Naive thymus-derived CD8-positive, alpha-beta T cell (primary cell): ENCODE results near the gene PRKAR1B. TPM values are rescaled to one million over a fixed set of nuclear protein-coding genes. Genes with fewer than 3 reads are reported as not detected.
"Not testable (repeated sequence)": the region's sequence is repeated elsewhere in the genome, so short reads cannot be mapped to it uniquely, and the experiment has no call there.

Experiments used
- ATAC-seq, 2 donors: fragments of 150-1000 bp; cut with Tn5 transposase in 1 of 2; sonication (Bioruptor Pico), chemical (Tn5 transposase) in 1 of 2; 1 replicate in 1 of 2; 2 replicates in 1 of 2; pipeline ENCODE4 v1.10.0; 2021; ENCODE audit warnings: mild to moderate bottlenecking in 2 of 2, moderate library complexity in 2 of 2
- POLR2A ChIA-PET: fragments of 350-600 bp; sonication (Branson Sonifier 250); formaldehyde crosslinking; loops from one replicate; lab custom pipeline; 2021; ENCODE audit warnings: antibody characterized with exemption; lab: Charles Lee
- DNase-seq, 10 donors: peaks; one replicate each; pipeline versions ENCODE4 v3.0.0 to v3.0.0-alpha.2; 2020 to 2022
- H3K27ac Mint-ChIP-seq, 10 donors: one replicate each; pipeline ENCODE4 v1.8.0; 2020 to 2022; ENCODE audit warnings: mild to moderate bottlenecking in 10 of 10, mixed read lengths in 10 of 10, moderate library complexity in 4 of 10, inconsistent platforms in 1 of 10
- H3K27me3 Mint-ChIP-seq, 5 donors: one replicate each; pipeline ENCODE4 v1.8.0; 2021 to 2022; ENCODE audit warnings: mixed read lengths in 5 of 5
- H3K36me3 Mint-ChIP-seq, 3 donors: one replicate each; pipeline ENCODE4 v1.8.0; 2020 to 2022; ENCODE audit warnings: mixed read lengths in 3 of 3, mild to moderate bottlenecking in 2 of 3, inconsistent platforms in 1 of 3
- H3K4me1 Mint-ChIP-seq, 4 donors: one replicate each; pipeline ENCODE4 v1.8.0; 2021 to 2022; ENCODE audit warnings: mixed read lengths in 4 of 4
- H3K4me3 Mint-ChIP-seq, 10 donors: one replicate each; pipeline ENCODE4 v1.8.0; 2020 to 2022; ENCODE audit warnings: mild to moderate bottlenecking in 10 of 10, mixed read lengths in 10 of 10, moderate library complexity in 6 of 10, inconsistent platforms in 1 of 10
- H3K9me3 Mint-ChIP-seq, 9 donors: one replicate each; pipeline ENCODE4 v1.8.0; 2020 to 2022; ENCODE audit warnings: mixed read lengths in 9 of 9, mild to moderate bottlenecking in 3 of 9, inconsistent platforms in 1 of 9, moderate library complexity in 1 of 9
- polyA plus RNA-seq, 3 donors: library from polyadenylated mRNA; unstranded; fragments of 300-500 nt; fragmentation: Illumina TruSeq; gene quantifications; one replicate each; pipeline ENCODE4 v1.2.3, GENCODE V29; 2021
- total RNA-seq, 8 experiments: library from RNA in 2 of 8; stranded (reverse) in 2 of 8; gene quantifications; one replicate each; pipeline ENCODE4 v1.2.3 and lab custom pipeline; 2021 to 2026

Gene PRKAR1B
- total and polyA plus RNA-seq, 5 experiments from 2014 or later, result 14.6 to 47.3 (median 35.4) TPM

DNA sequence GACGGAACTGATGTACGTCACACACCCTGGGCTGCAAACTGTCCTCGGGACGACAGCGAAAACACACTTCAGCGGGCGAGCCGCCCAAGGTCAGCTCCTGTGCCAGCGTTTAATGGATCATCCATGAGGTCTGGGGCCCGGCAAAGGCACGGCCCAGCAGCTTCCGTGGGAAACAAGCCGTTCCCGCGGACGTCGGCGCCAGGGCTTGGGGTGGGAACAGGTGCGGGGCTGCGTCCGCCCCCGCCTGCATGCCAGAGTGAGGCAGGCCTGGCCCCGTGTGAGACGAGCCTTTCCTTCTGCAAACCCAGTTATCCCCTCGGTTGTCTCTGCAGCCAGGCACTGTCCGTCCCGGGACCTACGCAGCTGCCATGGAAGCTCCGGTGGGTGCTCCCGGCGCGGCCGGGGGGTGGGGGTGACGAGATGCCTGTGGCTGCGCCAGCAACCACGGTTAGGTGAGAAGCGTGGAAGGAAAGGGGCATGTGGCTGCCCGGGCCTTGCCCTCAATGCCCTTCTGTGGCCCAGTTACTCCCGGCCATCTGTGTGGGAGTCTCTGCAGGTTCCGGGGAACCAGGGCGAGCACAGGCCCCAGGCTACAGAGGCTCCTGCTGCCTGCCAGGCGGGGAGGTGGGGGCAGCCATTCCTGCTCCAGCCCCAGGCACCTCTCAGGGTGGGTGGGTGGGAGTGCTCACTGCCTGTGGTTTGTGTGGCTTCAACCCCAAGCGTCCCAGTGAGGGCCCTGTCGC, 165.3 kb downstream of the PRKAR1B start:
- no peak for ATAC-seq
- Mint-ChIP-seq H3K27me3 (no peaks in the 10 kb centered on the region), H3K4me1 (peaks cover 0 to 13% (median 10%) of the 10 kb centered on the region in 4 donors), H3K36me3 (peaks cover 0 to 5% (median 0%) of the 10 kb centered on the region in 3 donors), H3K4me3 (no peak overlapping the region), H3K27ac (peak overlapping the region in 1 of 10 donors; percentile 51), H3K9me3 (no peaks in the 10 kb centered on the region)
- POLR2A ChIA-PET, result no interaction called here
- no peak for DNase-seq

DNA sequence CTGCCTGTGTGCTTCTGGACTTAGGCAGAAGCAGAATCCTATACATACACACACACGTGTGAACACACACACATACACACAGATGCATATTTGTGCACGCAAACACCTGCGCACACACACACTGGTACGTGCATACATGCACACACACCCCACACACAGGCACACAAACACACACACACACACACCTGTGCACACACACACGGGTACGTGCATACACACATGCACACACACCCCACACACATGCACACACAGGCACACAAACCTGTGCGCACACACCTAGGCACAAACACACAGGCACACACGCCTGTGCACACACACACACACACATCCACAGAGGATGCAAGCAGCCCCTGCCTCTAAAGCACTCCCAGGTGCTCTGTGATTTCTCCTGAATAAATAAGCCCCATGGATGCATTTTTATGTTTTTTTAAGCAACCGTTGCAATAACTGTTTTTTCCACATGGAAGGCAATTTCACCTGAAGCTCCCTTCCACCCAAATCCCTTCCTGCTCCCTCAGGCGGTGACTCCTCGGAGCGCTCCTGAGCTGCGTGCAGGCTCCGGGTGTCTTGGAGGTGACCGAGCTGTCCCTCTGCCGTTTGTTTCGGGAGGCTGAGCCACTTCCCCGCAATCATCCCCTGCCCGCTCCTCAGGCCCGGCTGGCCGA, 166.0 kb downstream of the PRKAR1B start:
- H3K9me3 Mint-ChIP-seq, result no peaks in the 10 kb centered on the region
- H3K4me1 Mint-ChIP-seq, result peaks cover 0 to 13% (median 10%) of the 10 kb centered on the region in 4 donors
- no peak for DNase-seq
- H3K36me3 Mint-ChIP-seq, result peaks cover 0 to 5% (median 0%) of the 10 kb centered on the region in 3 donors
- no peak overlapping the region for H3K4me3 Mint-ChIP-seq
- ATAC-seq, result no peak
- POLR2A ChIA-PET, result no interaction called here
- H3K27ac Mint-ChIP-seq, result peak overlapping the region in 5 of 10 donors; percentile 55 to 84 (median 79)
- H3K27me3 Mint-ChIP-seq, result no peaks in the 10 kb centered on the region

DNA sequence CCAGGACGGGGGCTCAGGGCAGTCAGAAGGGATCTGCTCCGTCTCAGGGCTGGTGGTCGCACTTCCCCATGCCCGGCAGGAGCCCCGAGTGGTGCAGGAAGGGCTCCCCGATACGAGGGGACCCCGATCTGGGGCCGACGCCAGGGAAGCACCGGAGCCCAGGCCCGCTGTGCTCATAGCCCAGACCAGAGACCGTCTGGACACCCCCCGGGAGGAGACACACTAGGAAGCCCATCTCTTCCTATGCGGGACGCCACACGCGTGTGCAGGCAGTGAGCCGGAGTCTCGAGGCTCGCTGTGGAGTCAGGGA, 167.7 kb downstream of the PRKAR1B start:
- no peaks in the 10 kb centered on the region for H3K9me3 Mint-ChIP-seq
- no peak overlapping the region for H3K27ac Mint-ChIP-seq
- DNase-seq, result no peak
- ATAC-seq, result no peak
- POLR2A ChIA-PET, result no interaction called here
- H3K36me3 Mint-ChIP-seq, result peaks cover 0 to 7% (median 4%) of the 10 kb centered on the region in 3 donors
- H3K27me3 Mint-ChIP-seq, result no peaks in the 10 kb centered on the region
- H3K4me1 Mint-ChIP-seq, result peaks cover 0 to 11% (median 9%) of the 10 kb centered on the region in 4 donors
- no peak overlapping the region for H3K4me3 Mint-ChIP-seq

DNA sequence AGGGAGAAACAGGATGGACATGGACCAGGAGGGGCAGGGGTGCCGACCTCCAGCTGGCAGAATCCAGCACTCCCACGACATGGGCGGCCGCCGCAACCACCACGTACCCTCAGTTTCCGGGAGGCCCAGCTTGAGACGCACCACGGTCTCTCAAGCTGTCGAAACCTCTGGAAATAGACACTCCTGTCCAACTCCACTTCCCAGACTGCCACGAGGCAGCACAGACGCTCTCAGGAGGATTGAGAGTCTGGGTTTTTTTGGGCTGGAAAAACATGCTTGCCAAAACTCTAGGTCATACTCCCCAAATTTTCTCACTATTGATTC, 169.6 kb downstream of the PRKAR1B start:
- ATAC-seq (no peak), DNase-seq (no peak)
- Mint-ChIP-seq H3K36me3 (peaks cover 0 to 8% (median 4%) of the 10 kb centered on the region in 3 donors), H3K4me1 (peaks cover 0 to 7% (median 5%) of the 10 kb centered on the region in 4 donors), H3K27me3 (no peaks in the 10 kb centered on the region), H3K27ac (peak overlapping the region in 1 of 10 donors; percentile 40), H3K9me3 (no peaks in the 10 kb centered on the region), H3K4me3 (no peak overlapping the region)
- POLR2A ChIA-PET, result no interaction called here

DNA sequence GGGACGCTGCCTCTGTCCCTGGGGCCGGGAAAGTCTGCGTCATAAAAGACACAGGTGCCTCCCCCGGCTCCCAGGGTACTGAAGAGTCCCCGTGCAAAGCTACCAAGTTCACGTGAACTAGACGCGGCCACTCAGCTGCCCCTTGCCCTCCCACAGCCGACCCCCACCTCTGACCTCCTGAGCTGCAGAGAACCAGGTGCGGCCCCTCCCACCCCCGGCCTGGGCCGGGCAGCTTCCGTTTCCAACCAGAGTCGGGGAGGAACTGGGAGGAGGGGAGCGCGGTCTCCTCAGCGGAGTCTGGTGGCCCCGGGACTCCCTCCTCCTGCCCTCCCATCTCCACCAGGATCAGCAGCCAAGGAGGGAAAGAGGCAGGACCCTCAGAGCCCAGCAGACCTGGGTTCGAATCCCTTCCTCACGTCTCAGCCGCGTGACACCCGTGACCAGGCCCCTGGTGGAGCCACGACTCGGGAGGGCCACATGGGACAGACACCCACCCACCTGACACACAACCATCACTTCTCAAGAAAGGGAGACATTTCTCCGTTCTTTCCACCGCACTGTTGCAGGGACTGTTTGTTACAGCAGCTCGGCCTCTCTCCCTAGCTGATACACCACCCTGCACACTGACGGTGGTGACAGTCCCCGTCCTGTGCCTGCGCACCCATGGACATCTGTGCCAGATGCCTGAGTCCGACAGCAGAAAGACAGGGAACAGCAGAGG, 170.1 kb downstream of the PRKAR1B start:
- H3K27ac Mint-ChIP-seq, result no peak overlapping the region
- ATAC-seq, result no peak

DNA sequence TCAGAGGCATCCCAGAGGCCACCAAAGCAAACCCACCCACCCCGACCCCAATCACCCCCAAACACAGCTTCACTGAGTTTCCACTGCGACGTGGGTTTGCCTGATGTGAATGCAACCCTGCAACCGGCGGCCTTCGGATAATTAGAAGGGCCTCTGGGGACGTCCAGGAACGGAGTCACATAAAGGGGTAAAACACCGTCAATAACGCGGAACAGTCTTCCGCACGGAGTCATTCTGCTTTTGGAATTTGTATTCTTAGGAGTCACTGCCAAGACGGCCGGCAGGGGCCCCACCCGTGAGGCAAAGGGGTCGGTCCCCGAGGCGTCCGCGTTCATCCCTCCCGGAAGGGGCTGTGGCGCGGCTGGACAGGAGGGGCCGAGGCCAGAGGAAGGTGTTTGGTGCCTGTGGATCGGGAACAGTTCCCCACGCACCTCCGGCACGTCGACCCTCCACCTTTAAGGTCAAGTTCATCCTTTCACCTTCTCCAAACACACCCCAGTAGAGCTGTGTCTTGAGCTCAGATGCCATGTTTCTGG, 170.7 kb downstream of the PRKAR1B start:
- H3K27me3 Mint-ChIP-seq, result no peaks in the 10 kb centered on the region
- POLR2A ChIA-PET, result no interaction called here
- no peak overlapping the region for H3K27ac Mint-ChIP-seq
- H3K36me3 Mint-ChIP-seq, result peaks cover 0 to 8% (median 4%) of the 10 kb centered on the region in 3 donors
- H3K4me3 Mint-ChIP-seq, result no peak overlapping the region
- H3K4me1 Mint-ChIP-seq, result peaks cover 0 to 5% (median 2%) of the 10 kb centered on the region in 4 donors
- ATAC-seq (no peak), DNase-seq (no peak)
- no peaks in the 10 kb centered on the region for H3K9me3 Mint-ChIP-seq

More for the DNA sequence above, 170.1 kb downstream of the PRKAR1B start:
- H3K9me3 Mint-ChIP-seq, result no peaks in the 10 kb centered on the region
- no peak overlapping the region for H3K4me3 Mint-ChIP-seq
- H3K36me3 Mint-ChIP-seq, result peaks cover 0 to 8% (median 4%) of the 10 kb centered on the region in 3 donors
- POLR2A ChIA-PET, result no interaction called here
- peaks cover 0 to 5% (median 2%) of the 10 kb centered on the region in 4 donors for H3K4me1 Mint-ChIP-seq
- H3K27me3 Mint-ChIP-seq, result no peaks in the 10 kb centered on the region
- DNase-seq, result no peak

DNA sequence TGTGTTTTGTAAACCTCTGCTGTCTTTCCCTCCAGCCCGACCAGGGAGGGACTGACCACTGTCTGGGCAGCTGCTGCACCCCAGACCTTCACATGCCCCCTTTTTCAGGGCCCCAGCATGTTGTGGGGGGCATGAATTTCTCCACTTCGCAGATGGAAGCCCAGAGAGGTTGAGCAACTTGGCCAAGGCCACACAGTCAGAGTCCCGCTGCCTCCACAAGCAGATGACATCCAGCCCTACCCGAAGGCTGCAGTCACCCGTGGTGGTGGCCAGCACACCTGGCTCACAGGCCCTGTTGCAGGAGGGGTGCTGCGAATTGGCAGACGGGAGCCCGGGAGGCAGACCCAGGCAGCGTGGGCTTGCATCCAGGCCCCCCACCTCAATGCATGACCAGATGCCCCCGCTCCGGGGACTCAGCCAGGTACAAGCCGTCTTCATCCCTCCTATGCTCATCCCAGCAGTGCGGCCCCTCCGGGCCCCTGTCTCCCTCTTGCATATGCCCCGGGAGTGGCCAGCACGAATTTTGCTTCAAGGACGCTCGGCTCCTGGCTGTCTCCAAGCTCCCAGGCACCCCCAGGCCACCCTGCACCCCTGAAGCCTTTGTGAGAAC, 171.4 kb downstream of the PRKAR1B start:
- H3K27ac Mint-ChIP-seq, result peak overlapping the region in 1 of 10 donors; percentile 34
- DNase-seq, result no peak
- H3K4me3 Mint-ChIP-seq, result no peak overlapping the region

DNA sequence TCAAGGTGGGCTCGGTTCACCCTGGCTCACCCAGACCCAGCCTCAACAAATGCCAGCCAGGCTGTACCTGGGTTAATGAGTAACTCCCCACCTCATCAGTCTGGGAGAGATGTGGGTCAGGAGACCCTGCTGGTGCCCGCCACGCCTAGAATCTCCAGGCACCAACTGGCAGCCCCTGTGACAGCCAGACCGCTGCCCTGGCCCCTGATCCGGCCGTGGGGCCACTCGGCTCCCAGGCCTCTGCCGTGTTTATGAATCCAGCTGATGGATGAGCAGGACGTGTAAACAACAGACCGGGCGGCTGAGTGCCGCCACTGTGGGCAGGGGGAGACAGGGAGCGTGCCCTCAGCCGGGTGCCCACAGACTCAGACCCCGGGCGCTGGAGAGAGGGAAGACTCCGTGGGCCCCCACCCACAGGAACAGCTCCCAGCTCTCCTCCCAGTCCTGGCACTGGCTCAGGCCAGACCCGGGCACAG, 173.4 kb downstream of the PRKAR1B start:
- Mint-ChIP-seq H3K27me3 (no peaks in the 10 kb centered on the region), H3K36me3 (peaks cover 0 to 14% (median 8%) of the 10 kb centered on the region in 3 donors), H3K27ac (peak overlapping the region in 1 of 10 donors; percentile 9), H3K4me3 (no peak overlapping the region), H3K4me1 (no peaks in the 10 kb centered on the region), H3K9me3 (no peaks in the 10 kb centered on the region)
- POLR2A ChIA-PET, result no interaction called here
- ATAC-seq, result no peak
- DNase-seq, result no peak

More for the DNA sequence above, 171.4 kb downstream of the PRKAR1B start:
- ATAC-seq, result no peak
- no peaks in the 10 kb centered on the region for H3K27me3 Mint-ChIP-seq
- H3K36me3 Mint-ChIP-seq, result peaks cover 0 to 4% (median 4%) of the 10 kb centered on the region in 3 donors
- POLR2A ChIA-PET, result no interaction called here
- peaks cover 0 to 1% (median 0%) of the 10 kb centered on the region in 4 donors for H3K4me1 Mint-ChIP-seq
- H3K9me3 Mint-ChIP-seq, result no peaks in the 10 kb centered on the region

DNA sequence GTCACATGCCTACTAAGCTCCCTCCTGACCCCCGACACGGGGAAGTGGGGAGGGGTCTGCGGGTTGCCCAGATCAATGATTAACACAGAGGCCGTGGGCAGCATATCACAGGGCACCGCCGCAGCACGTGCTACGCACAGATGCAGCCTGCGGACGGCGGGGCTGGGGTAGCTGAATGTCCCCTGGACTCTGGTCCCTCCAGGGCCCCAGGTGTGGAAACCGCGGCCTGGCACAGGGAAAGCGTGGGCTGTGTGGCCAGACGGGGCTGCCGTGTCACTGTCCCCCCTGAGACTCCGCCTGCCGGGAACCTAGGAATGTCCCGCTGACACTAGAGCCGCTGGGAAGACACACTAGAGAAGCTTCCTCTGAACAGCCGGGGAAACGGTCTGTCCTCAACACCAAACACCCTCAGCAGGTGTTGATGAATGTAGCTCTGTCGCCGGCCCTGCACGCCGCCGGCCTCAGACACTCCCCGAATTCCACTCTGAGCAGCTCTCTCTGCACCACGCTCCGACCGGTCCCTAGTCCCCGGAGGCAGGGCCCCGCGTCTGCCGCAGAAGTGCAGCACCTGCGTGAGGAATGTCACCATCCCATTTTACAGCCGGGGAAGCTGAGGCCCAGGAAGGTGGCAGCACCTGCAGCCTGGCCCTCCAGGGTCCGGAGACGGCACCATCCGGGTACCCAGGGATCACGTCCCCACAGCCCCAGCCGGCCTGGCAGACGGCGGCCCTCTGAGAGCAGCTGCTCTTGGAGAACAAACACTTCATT, 174.0 kb downstream of the PRKAR1B start:
- Mint-ChIP-seq H3K9me3 (no peaks in the 10 kb centered on the region), H3K36me3 (peaks cover 3 to 18% (median 10%) of the 10 kb centered on the region in 3 donors), H3K4me3 (no peak overlapping the region), H3K4me1 (no peaks in the 10 kb centered on the region), H3K27me3 (no peaks in the 10 kb centered on the region), H3K27ac (peak overlapping the region in 1 of 10 donors; percentile 76)
- ATAC-seq (no peak), DNase-seq (peak in 1 of 10 donors; percentile 31)
- POLR2A ChIA-PET, result interaction anchor here (0.6 kb wide), 1 partner anchor 11 kb away, joined by 3 read pairs; no protein-coding TSS in a partner anchor

DNA sequence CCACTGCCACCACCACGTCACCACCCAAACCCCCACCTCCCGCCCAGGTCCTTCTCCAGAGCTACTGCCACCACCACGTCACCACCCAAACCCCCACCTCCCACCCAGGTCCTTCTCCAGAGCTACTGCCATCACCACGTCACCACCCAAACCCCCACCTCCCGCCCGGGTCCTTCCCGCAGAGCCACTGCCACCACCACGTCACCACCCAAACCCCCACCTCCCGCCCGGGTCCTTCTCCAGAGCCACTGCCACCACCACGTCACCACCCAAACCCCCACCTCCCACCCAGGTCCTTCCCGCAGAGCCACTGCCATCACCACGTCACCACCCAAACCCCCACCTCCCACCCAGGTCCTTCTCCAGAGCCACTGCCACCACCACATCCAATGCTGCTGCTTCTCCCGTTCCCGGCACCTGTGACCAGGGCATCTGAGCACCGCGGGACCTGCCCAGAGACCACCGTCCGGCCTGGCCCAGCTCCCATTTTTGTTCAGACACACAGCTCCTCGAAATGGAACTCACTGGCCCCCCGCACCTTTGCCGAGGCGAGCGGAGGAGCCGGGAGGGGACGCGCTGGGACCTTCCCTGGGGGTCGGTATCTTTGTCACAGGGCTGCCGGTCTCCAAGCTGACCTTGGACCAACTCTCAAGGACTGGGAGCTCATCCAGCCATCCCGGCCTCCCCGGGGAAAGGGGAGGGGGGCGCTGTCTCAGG, 174.8 kb downstream of the PRKAR1B start:
- H3K36me3 Mint-ChIP-seq, result peaks cover 4 to 18% (median 12%) of the 10 kb centered on the region in 3 donors
- DNase-seq, result peak in 1 of 10 donors; percentile 36
- POLR2A ChIA-PET, result interaction anchor here (0.6 to 1.2 kb wide), 2 partner anchors 9 to 10 kb away, joined by 3 read pairs; no protein-coding TSS in a partner anchor
- not testable (repeated sequence) for H3K4me1 Mint-ChIP-seq, ATAC-seq, H3K9me3 Mint-ChIP-seq, H3K4me3 Mint-ChIP-seq, H3K27me3 Mint-ChIP-seq
- H3K27ac Mint-ChIP-seq, result peak overlapping the region in 1 of 10 donors; percentile 76

DNA sequence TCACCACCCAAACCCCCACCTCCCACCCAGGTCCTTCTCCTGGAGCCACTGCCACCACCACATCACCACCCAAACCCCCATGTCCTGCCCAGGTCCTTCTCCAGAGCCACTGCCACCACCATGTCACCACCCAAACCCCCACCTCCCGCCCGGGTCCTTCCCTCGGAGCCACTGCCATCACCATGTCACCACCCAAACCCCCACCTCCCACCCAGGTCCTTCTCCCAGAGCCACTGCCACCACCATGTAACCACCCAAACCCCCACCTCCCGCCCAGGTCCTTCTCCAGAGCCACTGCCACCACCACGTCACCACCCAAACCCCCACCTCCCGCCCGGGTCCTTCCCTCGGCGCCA, 175.5 kb downstream of the PRKAR1B start:
- peaks cover 4 to 18% (median 12%) of the 10 kb centered on the region in 3 donors for H3K36me3 Mint-ChIP-seq
- H3K27me3 Mint-ChIP-seq, result not testable (repeated sequence)

More for the DNA sequence above, 175.5 kb downstream of the PRKAR1B start:
- not testable (repeated sequence) for ATAC-seq, H3K4me3 Mint-ChIP-seq, H3K9me3 Mint-ChIP-seq, H3K27ac Mint-ChIP-seq, H3K4me1 Mint-ChIP-seq
- DNase-seq, result peak in 1 of 10 donors; percentile 18
- POLR2A ChIA-PET, result interaction anchor here (1.2 kb wide), 1 partner anchor 9 kb away, joined by 3 read pairs; no protein-coding TSS in a partner anchor
